Measurements from ENCODE around the gene HEPHL1.
"Not testable (repeated sequence)": the region's sequence is repeated elsewhere in the genome, so short reads cannot be mapped to it uniquely, and the experiment has no call there.

Gene HEPHL1

DNA sequence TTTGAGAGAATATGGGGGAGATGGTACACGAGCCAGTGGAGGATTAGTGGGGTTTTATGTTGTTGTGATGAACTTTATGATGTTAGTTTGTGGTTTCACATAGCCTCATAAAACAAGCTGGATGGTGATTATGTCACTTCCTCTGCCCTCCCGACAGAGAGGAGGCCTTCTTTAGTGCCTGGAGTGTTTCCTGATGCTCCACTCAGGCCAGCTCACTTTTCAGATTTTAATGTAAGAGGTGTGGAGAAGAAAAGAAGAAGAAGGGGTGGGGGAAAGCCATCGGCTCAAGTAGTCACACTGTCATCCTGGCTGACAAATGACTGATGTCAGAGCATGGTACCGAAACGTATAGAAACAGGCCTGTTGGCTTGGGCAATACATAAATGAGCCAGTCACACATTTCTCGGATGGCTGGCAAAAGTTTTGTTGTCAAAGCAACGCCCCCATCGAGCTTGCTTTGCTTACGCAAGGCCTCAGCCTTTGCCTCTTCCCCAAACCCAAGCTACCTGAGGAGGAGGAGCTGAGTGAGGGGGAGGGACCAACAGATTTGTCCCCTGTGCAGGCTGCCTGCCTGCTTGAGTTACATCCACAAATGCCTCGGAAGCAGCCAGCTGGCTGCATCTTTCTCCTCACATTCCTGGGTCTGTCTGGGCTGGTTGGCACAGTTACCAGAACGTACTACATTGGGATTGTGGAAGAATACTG, at the start of gene HEPHL1:
Gene HEPHL1 (plus strand): TSS at position 578 of the 705 bp plus-strand sequence. CDS start 15 bp downstream, at position 593.
- no peak for DNase-seq (ENCODE audit: low read depth in 2 of 2)

DNA sequence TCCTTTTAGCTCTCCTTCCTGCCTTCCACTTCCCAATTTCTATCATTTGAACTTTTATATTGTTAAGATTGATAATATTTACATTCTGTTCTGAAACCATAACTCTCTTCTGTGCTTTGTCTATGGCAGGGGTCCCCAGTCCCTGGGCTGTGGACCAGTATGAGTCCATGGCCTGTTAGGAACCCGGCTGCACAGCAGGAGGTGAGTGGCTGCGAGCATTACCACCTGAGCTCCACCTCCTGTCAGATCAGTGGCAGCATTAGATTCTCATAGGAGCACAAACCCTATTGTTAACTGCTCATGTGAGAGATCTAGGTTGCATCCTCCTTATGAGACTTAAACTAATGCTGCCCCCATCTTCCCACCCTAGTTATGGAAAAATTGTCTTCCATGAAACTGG, 48.4 kb upstream of the HEPHL1 start:
- DNase-seq (ENCODE audit: low read depth in 2 of 2) = no peak

- not testable (repeated sequence) for DNase-seq (ENCODE audit: low read depth in 2 of 2)
Measured at GRCh38 chr11:93973322-93974051, 47.7 kb upstream of the HEPHL1 start.

DNA sequence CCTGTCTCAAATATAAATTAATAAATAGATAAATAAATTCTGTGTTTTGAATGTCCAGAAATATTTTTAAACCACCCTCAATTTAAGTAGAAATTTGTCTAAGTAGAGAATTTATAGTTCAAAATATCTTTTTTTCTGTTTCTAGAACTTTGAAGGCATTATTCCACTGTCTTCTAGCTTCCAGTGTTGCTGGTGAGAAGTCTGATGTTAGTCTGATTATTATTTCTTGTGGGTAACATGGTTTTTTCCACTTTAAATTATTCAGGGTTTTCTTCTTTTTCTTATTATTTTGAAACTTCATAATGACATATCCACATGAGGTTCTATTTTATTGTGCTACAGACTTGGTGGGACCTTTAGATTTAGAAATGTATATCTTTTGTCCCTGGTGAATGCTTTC, 46.4 kb upstream of the HEPHL1 start:
- no peak for DNase-seq (ENCODE audit: low read depth in 2 of 2)

- not testable (repeated sequence) for DNase-seq (ENCODE audit: low read depth in 2 of 2)
Measured at GRCh38 chr11:93976577-93977254, 44.4 kb upstream of the HEPHL1 start.

GRCh38 chr11:93983542-93984195, 37.5 kb upstream of the HEPHL1 start:
- DNase-seq (ENCODE audit: low read depth in 2 of 2) = no peak

GRCh38 chr11:93984196-93984567, 37.0 kb upstream of the HEPHL1 start:
- DNase-seq (ENCODE audit: low read depth in 2 of 2) = no peak

- no peak for DNase-seq (ENCODE audit: low read depth in 2 of 2)
Measured at GRCh38 chr11:93984936-93985335, 36.2 kb upstream of the HEPHL1 start.

DNA sequence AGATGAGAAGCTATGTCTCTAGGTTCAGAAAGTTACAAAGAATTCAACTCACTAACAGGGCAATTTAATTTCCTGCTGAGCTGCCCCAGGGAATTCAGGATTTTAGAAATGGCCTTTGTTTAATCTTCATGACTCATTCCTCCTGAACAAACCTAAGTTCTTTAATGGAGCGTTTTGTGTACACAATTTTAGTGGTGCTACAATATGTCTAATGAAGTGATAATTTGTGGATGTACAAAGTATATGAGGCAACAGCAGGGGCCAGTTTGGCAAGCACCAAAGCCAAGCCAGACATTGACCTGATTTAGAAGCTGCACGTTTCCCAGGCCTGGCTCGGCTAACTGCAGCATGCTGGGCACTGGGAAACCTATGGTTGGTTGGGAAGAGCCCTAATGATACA, 34.4 kb upstream of the HEPHL1 start:
- no peak for DNase-seq (ENCODE audit: low read depth in 2 of 2)

DNA sequence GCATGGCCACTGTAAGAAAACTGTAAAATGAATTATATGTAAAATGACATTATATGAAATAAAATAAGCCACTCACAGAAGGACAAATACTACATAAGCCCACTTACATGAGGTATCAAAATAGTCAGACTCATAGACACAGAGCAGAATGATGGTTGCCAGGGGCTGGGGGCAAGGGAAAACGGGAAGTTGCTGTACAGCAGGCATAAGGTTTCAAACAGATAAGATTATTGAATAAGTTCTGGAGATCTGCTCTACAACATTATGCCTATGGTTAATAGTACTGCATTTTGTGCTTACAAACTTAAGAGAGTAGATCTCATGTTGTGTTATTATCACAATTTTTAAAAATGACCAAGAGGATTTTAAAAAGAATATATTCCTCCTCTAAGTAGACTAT, 32.7 kb upstream of the HEPHL1 start:
- DNase-seq (ENCODE audit: low read depth in 2 of 2) = no peak

- DNase-seq (ENCODE audit: low read depth in 2 of 2) = no peak
Measured at GRCh38 chr11:93988912-93989311, 32.2 kb upstream of the HEPHL1 start.

DNA sequence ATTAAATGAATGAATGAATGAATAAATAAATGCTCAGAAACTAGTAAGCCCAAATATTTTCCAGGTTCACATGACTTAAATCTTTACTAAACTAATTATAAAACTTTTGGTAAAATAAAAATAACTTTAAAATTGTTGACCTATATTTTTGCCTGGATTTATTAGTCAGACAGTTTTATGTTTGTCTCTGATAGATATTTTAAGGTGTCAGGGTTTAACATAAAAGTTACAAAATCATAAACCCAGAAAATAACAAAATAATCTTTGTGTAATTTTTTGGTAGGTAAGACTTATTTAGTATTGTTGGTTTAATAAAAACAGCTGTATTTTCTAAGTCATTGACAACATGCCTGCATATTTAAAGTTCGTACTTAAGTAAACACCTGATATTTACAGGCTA, 27.4 kb upstream of the HEPHL1 start:
- DNase-seq (ENCODE audit: low read depth in 2 of 2) = no peak

DNA sequence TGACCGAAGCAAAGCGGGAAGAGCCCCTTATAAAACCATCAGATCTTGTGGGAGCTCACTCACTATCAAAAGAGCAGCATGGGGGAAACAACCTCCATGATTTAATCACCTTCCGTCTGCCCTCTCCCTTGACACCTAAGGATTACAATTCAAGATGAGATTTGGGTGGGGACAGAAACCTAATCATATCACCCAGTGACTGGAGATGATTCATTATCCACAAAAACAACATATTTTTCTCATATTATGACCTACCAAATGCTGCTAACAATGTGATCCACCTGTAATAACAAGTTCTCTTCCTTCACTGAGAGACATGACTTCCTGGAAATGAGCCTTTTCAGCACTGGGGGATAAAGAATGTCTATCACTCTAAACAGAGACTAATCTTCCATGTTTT, 23.4 kb upstream of the HEPHL1 start:
- no peak for DNase-seq (ENCODE audit: low read depth in 2 of 2)

GRCh38 chr11:94000659-94001058, 20.5 kb upstream of the HEPHL1 start:
- DNase-seq (ENCODE audit: low read depth in 2 of 2) = no peak

- DNase-seq (ENCODE audit: low read depth in 2 of 2) = no peak
Measured at GRCh38 chr11:94002226-94002625, 18.9 kb upstream of the HEPHL1 start.

GRCh38 chr11:94007426-94007825, 13.7 kb upstream of the HEPHL1 start:
- DNase-seq (ENCODE audit: low read depth in 2 of 2) = no peak

GRCh38 chr11:94007906-94008305, 13.2 kb upstream of the HEPHL1 start:
- DNase-seq (ENCODE audit: low read depth in 2 of 2) = no peak

DNA sequence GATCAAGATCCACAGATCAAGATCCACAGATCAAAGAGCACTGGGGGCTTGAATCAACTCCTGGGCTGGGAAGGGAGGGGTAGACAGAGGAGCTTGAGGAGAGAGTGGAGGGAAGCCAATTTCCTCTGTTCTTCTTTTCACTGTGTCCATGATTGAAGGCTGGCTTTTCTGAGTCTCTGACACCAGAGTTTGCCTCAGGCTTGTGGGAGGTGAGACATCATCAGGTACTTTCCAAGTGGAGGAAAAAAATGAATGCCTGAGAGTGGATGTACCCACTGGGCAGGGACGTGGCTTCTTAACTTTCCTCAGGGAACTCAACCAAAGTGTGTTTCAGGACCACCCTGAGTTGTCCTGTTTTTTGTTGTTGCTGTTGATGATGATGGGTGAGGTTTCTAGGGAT, 11.0 kb upstream of the HEPHL1 start:
- no peak for DNase-seq (ENCODE audit: low read depth in 2 of 2)

DNA sequence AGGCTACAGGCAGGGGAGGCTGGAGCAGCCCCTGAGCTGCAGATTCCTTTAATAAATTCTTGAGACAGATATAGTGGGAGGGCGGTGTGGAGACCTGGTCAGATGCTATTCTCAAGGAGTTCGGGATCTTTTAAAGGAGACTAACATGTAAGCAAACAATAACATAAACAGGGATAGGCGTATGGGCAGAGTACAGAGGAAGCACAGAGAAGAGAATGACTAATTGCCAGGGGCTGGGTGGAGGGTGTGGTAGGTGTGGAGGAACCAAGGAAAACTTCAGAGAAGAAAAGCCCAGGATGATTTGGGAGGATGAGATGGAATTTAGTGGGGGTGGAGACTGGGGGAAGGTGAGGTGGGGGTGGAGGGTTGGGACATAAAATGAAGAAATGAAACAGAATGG, 9.7 kb upstream of the HEPHL1 start:
- DNase-seq (ENCODE audit: low read depth in 2 of 2) = no peak

- no peak for DNase-seq (ENCODE audit: low read depth in 2 of 2)
Measured at GRCh38 chr11:94017446-94017845, 3.7 kb upstream of the HEPHL1 start.

GRCh38 chr11:94018721-94019120, 2.4 kb upstream of the HEPHL1 start:
- no peak for DNase-seq (ENCODE audit: low read depth in 2 of 2)

DNA sequence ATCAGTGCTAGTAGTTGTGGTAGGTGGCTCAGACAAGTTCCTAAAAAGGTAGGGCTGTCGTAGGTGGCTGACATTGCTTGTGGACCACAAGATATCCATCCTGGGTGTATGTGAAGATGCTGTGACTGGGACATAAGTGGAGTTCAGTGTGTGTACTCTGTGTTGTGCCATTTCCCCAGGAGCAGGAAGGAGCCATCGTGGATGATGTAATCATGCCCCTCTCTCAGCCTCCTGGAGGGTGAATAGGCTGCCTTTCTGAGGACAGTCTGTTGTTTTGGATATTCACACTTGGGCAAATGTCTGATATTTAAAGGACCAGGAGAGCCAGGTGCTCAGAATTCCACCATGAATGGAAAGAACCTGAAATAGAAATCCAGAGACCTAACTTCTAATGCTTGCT, 2.7 kb downstream of the HEPHL1 start:
- no peak for DNase-seq (ENCODE audit: low read depth in 2 of 2)

All from stimulated activated CD8-positive, alpha-beta memory T cell treated with anti-CD3 and anti-CD28 coated beads, Interleukin-2, amount 100 ng/mL, for 1 hour (primary cell).